GM12878 (cell line): ENCODE data around the gene YWHAQ.

ENCODE experiments used
- CHD1 ChIP-seq: IDR thresholded peaks from 2 replicates; pipeline ENCODE4 v1.6.1; 2012; ENCODE audit warnings: low read depth, low read length, improper control_type of control experiment
- E4F1 ChIP-seq: fragments of 450-650 bp; IDR thresholded peaks from 2 replicates; pipeline ENCODE4 v1.6.1; 2018; ENCODE audit warnings: borderline replicate concordance, mild to moderate bottlenecking; ENCODE audit not compliant: partially characterized antibody
- EZH2 ChIP-seq: IDR thresholded peaks from 2 replicates; pipeline ENCODE4 v1.6.1; 2012; ENCODE audit warnings: low read depth, mild to moderate bottlenecking, control low read depth, inconsistent platforms, low read length, borderline replicate concordance; ENCODE audit not compliant: control insufficient read depth
- FOXM1 ChIP-seq: IDR thresholded peaks from 2 replicates; pipeline ENCODE4 v1.6.1; 2012; ENCODE audit warnings: low read depth, mild to moderate bottlenecking, inconsistent platforms, low read length, moderate library complexity
- GABPA ChIP-seq: IDR thresholded peaks from 2 replicates; pipeline ENCODE4 v1.6.1; 2014; ENCODE audit warnings: antibody characterized with exemption, low read depth, mild to moderate bottlenecking, inconsistent platforms
- NRF1 ChIP-seq: conservative IDR thresholded peaks from 2 replicates; pipeline ENCODE4 v1.6.1; 2011; ENCODE audit warnings: mild to moderate bottlenecking, low read depth, low read length, improper control_type of control experiment
- POLR2A ChIP-seq: IDR thresholded peaks from 2 replicates; pipeline ENCODE4 v1.6.1; 2011; ENCODE audit warnings: low read depth, mild to moderate bottlenecking, low read length

GRCh38 chr2:9547262-9547991, 83.4 kb downstream of the YWHAQ start:
- TF ChIP-seq FOXM1 (no peak), GABPA (no peak), CHD1 (no peak), EZH2 (no peak), POLR2A (no peak), NRF1 (no peak), E4F1 (no peak)
